ENCODE measurements around the gene MCF2L. TPM values are rescaled to one million over a fixed set of nuclear protein-coding genes. Genes with fewer than 3 reads are reported as not detected.

MCF2L gene
- total and polyA plus RNA-seq, 10 of the 15 experiments (the other 5 are each of a cell fraction or from before 2014, with no cell fraction given), result 0.06 to 1.1 (median 0.21) TPM; not detected in 2

- DNase-seq (ENCODE audit: low read depth, low spot score), result no peak
- H3K4me2 ChIP-seq (ENCODE audit: control insufficient read depth, insufficient read depth), result no peak overlapping the region
- intact Hi-C loops (cut with micrococcal nuclease; ENCODE audit: unreplicated experiment) (no loop called here), in situ Hi-C loops (cut with MboI) (no loop called here)
- SMC1A ChIA-PET (ENCODE audit: uncharacterized antibody, unreplicated experiment), result no interaction called here
- no peaks in the 10 kb centered on the region for H4K20me1 ChIP-seq (ENCODE audit: control insufficient read depth, insufficient read depth)
- no TSS peak for BruUV-seq (replicated peaks)
- TF ChIP-seq ASH2L (IDR thresholded peaks at IDR 0.05; ENCODE audit: borderline replicate concordance, low read depth) (no peak), TAF1 (IDR thresholded peaks at IDR 0.05; ENCODE audit: borderline replicate concordance, low read depth, low read length) (no peak), HSF1 (IDR thresholded peaks at IDR 0.05; ENCODE audit: low read depth, low read length) (no peak), BCLAF1 (IDR thresholded peaks at IDR 0.05) (no peak), CEBPB (IDR thresholded peaks at IDR 0.05; ENCODE audit: borderline replicate concordance in 1 of 2, low read depth in 2 of 2, low read length in 2 of 2) (no peak), SMAD1 (IDR thresholded peaks at IDR 0.05; ENCODE audit: low read depth, partially characterized antibody) (no peak), FOXK2 (IDR thresholded peaks at IDR 0.05) (no peak), JUNB (IDR thresholded peaks at IDR 0.05) (no peak), MAX (IDR thresholded peaks at IDR 0.05; ENCODE audit: low read depth, low read length) (no peak), HDGF (IDR thresholded peaks at IDR 0.05) (no peak), SUPT20H (IDR thresholded peaks at IDR 0.05; ENCODE audit: borderline replicate concordance, control insufficient read depth, low read depth, low read length) (no peak), TCF7 (IDR thresholded peaks at IDR 0.05; ENCODE audit: borderline replicate concordance) (no peak), NR2F1 (conservative IDR thresholded peaks at IDR 0.05) (no peak), SMC3 (IDR thresholded peaks at IDR 0.05; ENCODE audit: borderline replicate concordance, low read length) (no peak), WRNIP1 (IDR thresholded peaks at IDR 0.05; ENCODE audit: borderline replicate concordance, low read depth, low read length) (no peak), RBBP5 (conservative IDR thresholded peaks at IDR 0.05) (no peak)
- TF ChIP-seq, protein P1, sequence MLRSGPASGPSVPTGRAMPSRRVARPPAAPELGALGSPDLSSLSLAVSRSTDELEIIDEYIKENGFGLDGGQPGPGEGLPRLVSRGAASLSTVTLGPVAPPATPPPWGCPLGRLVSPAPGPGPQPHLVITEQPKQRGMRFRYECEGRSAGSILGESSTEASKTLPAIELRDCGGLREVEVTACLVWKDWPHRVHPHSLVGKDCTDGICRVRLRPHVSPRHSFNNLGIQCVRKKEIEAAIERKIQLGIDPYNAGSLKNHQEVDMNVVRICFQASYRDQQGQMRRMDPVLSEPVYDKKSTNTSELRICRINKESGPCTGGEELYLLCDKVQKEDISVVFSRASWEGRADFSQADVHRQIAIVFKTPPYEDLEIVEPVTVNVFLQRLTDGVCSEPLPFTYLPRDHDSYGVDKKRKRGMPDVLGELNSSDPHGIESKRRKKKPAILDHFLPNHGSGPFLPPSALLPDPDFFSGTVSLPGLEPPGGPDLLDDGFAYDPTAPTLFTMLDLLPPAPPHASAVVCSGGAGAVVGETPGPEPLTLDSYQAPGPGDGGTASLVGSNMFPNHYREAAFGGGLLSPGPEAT (IDR thresholded peaks at IDR 0.05; ENCODE audit: low read depth), result no peak
- no peak for FAIRE-seq
- peaks cover 0 to 4% of the 10 kb centered on the region in 2 experiments; a peak in 2 of 4 replicates for H3K27me3 ChIP-seq (replicated peaks in 1 of 2; ENCODE audit: control insufficient read depth in 2 of 2, insufficient read depth in 2 of 2, low read length in 1 of 2)
- H3K4me1 ChIP-seq (ENCODE audit: control insufficient read depth, insufficient read depth, low read length), result no peaks in the 10 kb centered on the region
- H3K9ac ChIP-seq (ENCODE audit: control insufficient read depth, insufficient read depth, low read length), result no peak overlapping the region
- POLR2A ChIA-PET, result no interaction called here
- no peak for ATAC-seq
- CTCF ChIA-PET, result no interaction called here
- H3K79me2 ChIP-seq (ENCODE audit: control insufficient read depth, insufficient read depth, low read length), result no peaks in the 10 kb centered on the region
- 38% methylated on average over 6 of the region's 6 CpGs for WGBS (ENCODE audit: insufficient coverage, insufficient replicate concordance, low lambda C conversion rate, missing lambda C conversion rate)
- H3K36me3 ChIP-seq (ENCODE audit: control insufficient read depth in 2 of 2, insufficient read depth in 2 of 2, low read length in 1 of 2), result no peaks in the 10 kb centered on the region
- H3K4me3 ChIP-seq, result no peak overlapping the region
- H2AFZ ChIP-seq (ENCODE audit: control insufficient read depth, low read depth, low read length), result no peak overlapping the region
- RAD21 ChIA-PET (ENCODE audit: unreplicated experiment), result no interaction called here
- H3K27ac ChIP-seq (ENCODE audit: control insufficient read depth, insufficient read depth), result no peak overlapping the region
- no peaks in the 10 kb centered on the region for H3K9me3 ChIP-seq (replicated peaks; ENCODE audit: control insufficient read depth, insufficient read depth, low read length)
Observed at GRCh38 chr13:112966776-112967175, 2.2 kb upstream of the MCF2L start.
